Measurements from ENCODE around the gene EFNB2.

Gene EFNB2

DNA sequence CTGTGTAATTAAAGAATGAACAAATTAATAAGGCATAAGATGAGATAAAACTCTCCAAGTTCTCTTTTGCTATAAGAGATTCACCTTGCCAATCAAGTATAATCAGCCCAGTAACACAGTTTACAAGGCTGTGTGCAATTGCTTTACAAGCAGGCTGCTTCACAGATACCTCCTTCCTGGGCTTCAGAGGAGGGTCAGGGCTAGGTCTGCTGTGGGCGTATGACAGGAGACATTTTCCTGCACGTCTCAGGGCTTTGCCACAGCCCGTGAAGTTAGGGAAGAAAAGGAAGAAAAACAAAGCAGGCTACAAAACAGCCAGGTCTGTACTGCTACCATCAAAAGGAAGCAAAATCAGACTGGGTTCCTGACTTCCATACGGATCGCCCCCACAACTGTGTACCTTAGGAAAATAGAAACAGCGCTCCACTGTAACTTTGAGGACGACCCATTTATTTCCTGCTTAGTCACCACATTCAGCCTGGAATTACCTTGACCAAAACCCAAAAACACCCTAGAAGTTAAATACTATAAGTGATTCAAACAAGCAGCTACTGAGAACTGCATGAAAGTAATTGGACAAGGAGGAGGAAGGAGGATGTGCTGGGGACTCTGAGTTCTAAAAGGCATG lies 12.4 kb downstream of the EFNB2 start:
- no peak for DNase-seq
- H3K79me2 ChIP-seq (ENCODE audit: low read length), result no peaks in the 10 kb centered on the region
- TF ChIP-seq, protein P1, sequence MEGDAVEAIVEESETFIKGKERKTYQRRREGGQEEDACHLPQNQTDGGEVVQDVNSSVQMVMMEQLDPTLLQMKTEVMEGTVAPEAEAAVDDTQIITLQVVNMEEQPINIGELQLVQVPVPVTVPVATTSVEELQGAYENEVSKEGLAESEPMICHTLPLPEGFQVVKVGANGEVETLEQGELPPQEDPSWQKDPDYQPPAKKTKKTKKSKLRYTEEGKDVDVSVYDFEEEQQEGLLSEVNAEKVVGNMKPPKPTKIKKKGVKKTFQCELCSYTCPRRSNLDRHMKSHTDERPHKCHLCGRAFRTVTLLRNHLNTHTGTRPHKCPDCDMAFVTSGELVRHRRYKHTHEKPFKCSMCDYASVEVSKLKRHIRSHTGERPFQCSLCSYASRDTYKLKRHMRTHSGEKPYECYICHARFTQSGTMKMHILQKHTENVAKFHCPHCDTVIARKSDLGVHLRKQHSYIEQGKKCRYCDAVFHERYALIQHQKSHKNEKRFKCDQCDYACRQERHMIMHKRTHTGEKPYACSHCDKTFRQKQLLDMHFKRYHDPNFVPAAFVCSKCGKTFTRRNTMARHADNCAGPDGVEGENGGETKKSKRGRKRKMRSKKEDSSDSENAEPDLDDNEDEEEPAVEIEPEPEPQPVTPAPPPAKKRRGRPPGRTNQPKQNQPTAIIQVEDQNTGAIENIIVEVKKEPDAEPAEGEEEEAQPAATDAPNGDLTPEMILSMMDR (IDR thresholded peaks at IDR 0.05; ENCODE audit: low read length), result no peak
- TF ChIP-seq EZH2 (optimal IDR thresholded peaks at IDR 0.05; ENCODE audit: low read depth, low read length) (no peak), EZH2phosphoT487 (IDR thresholded peaks at IDR 0.05; ENCODE audit: low read length) (no peak)
- no peaks in the 10 kb centered on the region for H3F3A ChIP-seq (ENCODE audit: insufficient read depth, low read length)
- H4K20me1 ChIP-seq (ENCODE audit: insufficient read depth, low read length), result no peaks in the 10 kb centered on the region
- H3K9me3 ChIP-seq (replicated peaks; ENCODE audit: insufficient read depth, low read length), result no peaks in the 10 kb centered on the region
- H3K27ac ChIP-seq (ENCODE audit: low read length), result no peak overlapping the region
- H3K9ac ChIP-seq (ENCODE audit: low read length), result no peak overlapping the region
- H3K36me3 ChIP-seq (replicated peaks; ENCODE audit: insufficient read depth, low read length), result no peaks in the 10 kb centered on the region
- no peaks in the 10 kb centered on the region for H3K4me1 ChIP-seq (ENCODE audit: low read length)
- no peak overlapping the region for H3K4me2 ChIP-seq (ENCODE audit: low read depth, low read length)
- H3K27me3 ChIP-seq (replicated peaks; ENCODE audit: insufficient read depth, low read length), result no peaks in the 10 kb centered on the region
- H3K4me3 ChIP-seq (ENCODE audit: low read length), result no peak overlapping the region
- H2AFZ ChIP-seq (ENCODE audit: low read length), result no peak overlapping the region
- H3K9me2 ChIP-seq (replicated peaks; ENCODE audit: insufficient read depth, low read length), result no peaks in the 10 kb centered on the region

DNA sequence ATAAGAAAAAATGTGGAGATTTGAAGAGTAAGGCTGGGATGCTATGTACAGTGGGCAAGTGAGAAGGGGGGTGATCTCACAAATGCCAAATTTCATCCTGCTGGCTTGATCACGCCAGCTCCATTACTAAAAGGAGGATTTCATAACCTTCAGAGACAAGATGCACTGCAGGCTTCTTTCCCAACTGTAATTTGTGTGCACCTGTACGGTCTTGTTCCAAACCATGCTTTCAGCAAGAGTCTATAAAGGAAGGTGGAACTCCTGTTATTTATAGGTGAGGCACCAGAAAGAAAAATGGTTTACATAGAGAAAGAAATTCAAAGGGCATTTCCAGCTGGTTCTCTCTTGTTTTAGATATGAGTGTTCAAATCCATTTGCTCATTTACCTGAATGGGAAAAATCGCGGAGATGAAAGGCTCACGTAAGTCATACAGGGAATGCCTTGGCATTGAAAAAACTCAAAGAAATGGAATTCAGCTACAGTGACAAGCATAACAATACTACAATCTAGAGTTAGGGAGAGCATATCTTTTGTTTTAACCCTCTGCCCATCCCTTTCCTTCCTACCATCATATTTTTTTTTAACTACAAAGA lies 13.3 kb downstream of the EFNB2 start:
- H3K36me3 ChIP-seq (replicated peaks; ENCODE audit: insufficient read depth, low read length), result no peaks in the 10 kb centered on the region
- no peak overlapping the region for H3K4me2 ChIP-seq (ENCODE audit: low read depth, low read length)
- H3K27ac ChIP-seq (ENCODE audit: low read length), result no peak overlapping the region
- H3K4me3 ChIP-seq (ENCODE audit: low read length), result no peak overlapping the region
- no peak overlapping the region for H2AFZ ChIP-seq (ENCODE audit: low read length)
- H3K9me2 ChIP-seq (replicated peaks; ENCODE audit: insufficient read depth, low read length), result no peaks in the 10 kb centered on the region
- H4K20me1 ChIP-seq (ENCODE audit: insufficient read depth, low read length), result no peaks in the 10 kb centered on the region
- no peaks in the 10 kb centered on the region for H3K4me1 ChIP-seq (ENCODE audit: low read length)
- H3K9ac ChIP-seq (ENCODE audit: low read length), result no peak overlapping the region
- no peak for DNase-seq
- no peaks in the 10 kb centered on the region for H3K27me3 ChIP-seq (replicated peaks; ENCODE audit: insufficient read depth, low read length)
- no peaks in the 10 kb centered on the region for H3K79me2 ChIP-seq (ENCODE audit: low read length)
- no peaks in the 10 kb centered on the region for H3F3A ChIP-seq (ENCODE audit: insufficient read depth, low read length)
- TF ChIP-seq EZH2 (optimal IDR thresholded peaks at IDR 0.05; ENCODE audit: low read depth, low read length), result no peak
- no peak for TF ChIP-seq EZH2phosphoT487 (IDR thresholded peaks at IDR 0.05; ENCODE audit: low read length)
- TF ChIP-seq, protein P1 (IDR thresholded peaks at IDR 0.05; ENCODE audit: low read length), result no peak
- H3K9me3 ChIP-seq (replicated peaks; ENCODE audit: insufficient read depth, low read length), result no peaks in the 10 kb centered on the region

DNA sequence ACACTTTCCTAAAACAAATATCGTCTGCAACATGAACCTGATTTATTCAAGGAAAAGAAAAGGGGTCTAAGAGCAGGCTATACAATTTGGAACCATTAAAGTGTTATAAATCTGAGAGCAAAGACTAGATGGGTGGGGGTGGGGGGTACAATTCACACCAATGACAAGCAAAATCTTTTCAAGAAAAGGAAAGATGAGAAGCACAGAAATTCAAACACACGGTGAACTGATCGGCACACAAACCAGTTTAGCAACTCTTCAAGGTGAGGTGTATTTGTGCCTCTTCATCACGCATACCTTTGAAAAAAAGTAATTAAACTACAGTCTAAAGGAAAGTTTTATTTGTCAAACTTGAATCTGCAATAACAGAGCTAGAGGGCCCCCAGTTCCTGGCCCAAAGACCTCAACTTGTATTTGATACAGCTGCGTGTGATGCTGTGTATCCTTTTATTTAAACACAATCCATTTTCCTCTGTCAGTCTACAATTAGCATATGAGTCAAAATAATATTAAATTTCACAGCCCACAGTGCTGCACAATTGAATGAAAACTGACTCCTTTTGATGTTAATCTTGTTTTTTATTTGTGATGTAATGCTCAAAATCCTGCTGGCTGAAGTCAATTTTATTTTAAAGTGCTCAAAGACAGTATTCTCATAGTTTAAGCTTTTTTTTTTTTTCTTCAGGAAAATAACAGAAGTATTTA lies 14.2 kb downstream of the EFNB2 start:
- Histone ChIP-seq H3K27ac (ENCODE audit: low read length) (no peak overlapping the region), H4K20me1 (ENCODE audit: insufficient read depth, low read length) (no peaks in the 10 kb centered on the region), H3K27me3 (replicated peaks; ENCODE audit: insufficient read depth, low read length) (no peaks in the 10 kb centered on the region), H3K4me1 (ENCODE audit: low read length) (no peaks in the 10 kb centered on the region), H3K9ac (ENCODE audit: low read length) (no peak overlapping the region), H3K9me3 (replicated peaks; ENCODE audit: insufficient read depth, low read length) (no peaks in the 10 kb centered on the region), H2AFZ (ENCODE audit: low read length) (no peak overlapping the region), H3K4me3 (ENCODE audit: low read length) (no peak overlapping the region), H3K4me2 (ENCODE audit: low read depth, low read length) (no peak overlapping the region), H3K9me2 (replicated peaks; ENCODE audit: insufficient read depth, low read length) (no peaks in the 10 kb centered on the region), H3K36me3 (replicated peaks; ENCODE audit: insufficient read depth, low read length) (no peaks in the 10 kb centered on the region), H3F3A (ENCODE audit: insufficient read depth, low read length) (no peaks in the 10 kb centered on the region), H3K79me2 (ENCODE audit: low read length) (no peaks in the 10 kb centered on the region)
- TF ChIP-seq, protein P1 (IDR thresholded peaks at IDR 0.05; ENCODE audit: low read length), result no peak
- no peak for TF ChIP-seq EZH2 (optimal IDR thresholded peaks at IDR 0.05; ENCODE audit: low read depth, low read length)
- no peak for TF ChIP-seq EZH2phosphoT487 (IDR thresholded peaks at IDR 0.05; ENCODE audit: low read length)
- DNase-seq, result no peak

Data from MM.1S (cell line).